Limb (tissue), 2 donors: Measurements from ENCODE around the gene UGT1A1.

Experiments used
- DNase-seq, 2 donors: peaks; one replicate each; pipeline ENCODE4 v3.0.0-alpha.2; 2016; ENCODE audit errors: extremely low spot score in 2 of 2

The UGT1A1 gene

GRCh38 chr2:233816334-233816733, 56.3 kb downstream of the UGT1A1 start:
- DNase-seq: peak in 1 of 2 donors; percentile 7

GRCh38 chr2:233816771-233817170, 56.7 kb downstream of the UGT1A1 start:
- peak in 1 of 2 donors; percentile 20 for DNase-seq

- peak in 1 of 2 donors; percentile 17 for DNase-seq
These were observed 57.4 kb downstream of the UGT1A1 start for GRCh38 chr2:233817361-233817911.

GRCh38 chr2:233817995-233818638, 58.0 kb downstream of the UGT1A1 start:
- peak in 1 of 2 donors; percentile 11 for DNase-seq

GRCh38 chr2:233818639-233819621, 58.9 kb downstream of the UGT1A1 start:
- DNase-seq: peak in 1 of 2 donors; percentile 15

- peak in 1 of 2 donors; percentile 8 for DNase-seq
These were observed 60.1 kb downstream of the UGT1A1 start for GRCh38 chr2:233819884-233820773.

GRCh38 chr2:233820774-233821105, 60.7 kb downstream of the UGT1A1 start:
- peak in 1 of 2 donors; percentile 4 for DNase-seq

GRCh38 chr2:233821196-233821595, 61.1 kb downstream of the UGT1A1 start:
- DNase-seq: peak in 1 of 2 donors; percentile 5

- no peak for DNase-seq
These were observed 61.6 kb downstream of the UGT1A1 start for GRCh38 chr2:233821709-233822100.

GRCh38 chr2:233822101-233822771, 62.2 kb downstream of the UGT1A1 start:
- DNase-seq: peak in 1 of 2 donors; percentile 14
